OCI-M1 (cell line): ENCODE results near the gene MAN2C1.
"Not testable (repeated sequence)": the region's sequence is repeated elsewhere in the genome, so short reads cannot be mapped to it uniquely, and the experiment has no call there.

Experiments used
- DNase-seq: peaks from one replicate; lab custom pipeline; 2025; lab: John Stamatoyannopoulos, UW

The MAN2C1 gene

GRCh38 chr15:75367913-75368688 is at the start of gene MAN2C1:
Gene MAN2C1, minus strand, starts transcription at chr15:75368607. Its CDS starts 24 bp downstream, at chr15:75368583.
- DNase-seq, result peak; percentile 98

GRCh38 chr15:75416584-75416983 is 48.2 kb upstream of the MAN2C1 start:
- DNase-seq, result no peak

GRCh38 chr15:75410196-75410595 is 41.8 kb upstream of the MAN2C1 start:
- no peak for DNase-seq

GRCh38 chr15:75407083-75407482 is 38.7 kb upstream of the MAN2C1 start:
- no peak for DNase-seq

- DNase-seq, result no peak
Measured at GRCh38 chr15:75403892-75404291, 35.5 kb upstream of the MAN2C1 start.

GRCh38 chr15:75397494-75397893 is 29.1 kb upstream of the MAN2C1 start:
- no peak for DNase-seq

- no peak for DNase-seq
Measured at GRCh38 chr15:75389791-75390382, 21.5 kb upstream of the MAN2C1 start.

GRCh38 chr15:75383986-75384385 is 15.6 kb upstream of the MAN2C1 start:
- not testable (repeated sequence) for DNase-seq

GRCh38 chr15:75380773-75381172 is 12.4 kb upstream of the MAN2C1 start:
- no peak for DNase-seq

- DNase-seq, result no peak
Measured at GRCh38 chr15:75371901-75372688, 3.7 kb upstream of the MAN2C1 start.

- DNase-seq, result no peak
Measured at GRCh38 chr15:75371486-75371885, 3.1 kb upstream of the MAN2C1 start.

- no peak for DNase-seq
Measured at GRCh38 chr15:75369897-75370581, 1.6 kb upstream of the MAN2C1 start.

- DNase-seq, result no peak
Measured at GRCh38 chr15:75368689-75369239, 357 bp upstream of the MAN2C1 start.

GRCh38 chr15:75367406-75367912 is 948 bp downstream of the MAN2C1 start:
- DNase-seq, result no peak

- DNase-seq, result no peak
Measured at GRCh38 chr15:75367006-75367405, 1.4 kb downstream of the MAN2C1 start.

- no peak for DNase-seq
Measured at GRCh38 chr15:75366163-75366562, 2.2 kb downstream of the MAN2C1 start.

GRCh38 chr15:75364881-75365280 is 3.5 kb downstream of the MAN2C1 start:
- DNase-seq, result no peak

- no peak for DNase-seq
Measured at GRCh38 chr15:75363786-75364185, 4.6 kb downstream of the MAN2C1 start.

- DNase-seq, result no peak
Measured at GRCh38 chr15:75362642-75363249, 5.7 kb downstream of the MAN2C1 start.

- DNase-seq, result no peak
Measured at GRCh38 chr15:75361989-75362641, 6.3 kb downstream of the MAN2C1 start.
